GM18508 (cell line): ENCODE measurements around the gene CEP72.

Experiments used
- ATAC-seq: cut with Tn5 transposase; IDR thresholded peaks from one replicate; pipeline ENCODE4 v1.9.1; 2021; ENCODE audit warnings: moderate number of reproducible peaks; ENCODE audit not compliant: insufficient read depth, unreplicated experiment

The CEP72 gene

DNA sequence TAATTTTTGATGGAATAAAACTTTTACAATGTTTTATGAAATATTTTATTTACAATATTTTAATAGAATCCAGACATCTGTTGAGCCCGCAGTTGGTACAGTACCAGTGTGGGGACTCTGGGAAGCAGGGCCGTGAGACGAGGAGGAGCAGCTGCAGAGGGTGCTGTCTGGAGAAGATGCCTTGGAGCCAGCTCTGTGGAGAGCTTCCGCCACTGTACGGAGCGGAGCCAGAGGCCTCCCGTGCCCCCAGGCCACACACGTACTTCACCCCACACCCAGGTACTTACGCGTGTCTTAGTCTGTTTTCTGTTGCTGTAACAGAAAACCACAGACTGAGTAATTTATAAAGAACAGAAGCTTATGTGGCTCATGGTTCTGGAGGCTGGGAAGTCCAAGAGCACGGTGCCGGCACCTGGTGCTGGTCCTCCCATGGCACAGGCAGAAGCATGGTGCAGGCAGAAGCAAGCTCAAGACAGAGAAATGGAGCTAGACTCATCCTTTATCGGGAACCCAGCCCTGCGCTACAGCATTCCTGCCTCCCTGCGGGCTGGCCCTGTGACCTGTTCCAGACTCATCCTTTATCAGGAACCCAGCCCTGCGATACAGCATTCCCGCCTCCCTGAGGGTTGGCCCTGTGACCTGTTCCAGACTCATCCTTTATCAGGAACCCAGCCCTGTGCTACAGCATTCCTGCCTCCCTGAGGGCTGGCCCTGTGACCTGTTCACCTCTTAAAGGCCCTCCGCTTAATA, 23.3 kb downstream of the CEP72 start:
- ATAC-seq = no peak

DNA sequence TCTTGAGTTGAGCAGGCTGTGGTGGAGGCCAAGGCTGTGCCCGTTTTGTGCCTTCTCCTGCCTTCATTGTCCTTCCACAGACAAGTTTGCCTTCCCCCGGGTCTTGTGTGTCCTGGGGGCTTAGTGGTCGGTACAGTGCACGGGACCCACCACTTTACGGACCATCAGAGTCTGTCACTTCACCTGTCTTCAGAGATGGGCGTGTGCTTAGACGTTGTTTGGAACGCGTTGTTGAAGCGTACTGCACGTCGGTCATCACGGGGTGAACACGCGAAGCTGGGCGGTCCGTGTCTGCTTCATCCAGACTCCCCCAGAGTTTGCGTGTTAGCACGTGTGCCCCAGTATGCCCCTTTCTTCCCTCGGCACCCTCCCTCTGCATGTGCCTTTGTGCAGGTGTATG, 24.8 kb downstream of the CEP72 start:
- no peak for ATAC-seq

DNA sequence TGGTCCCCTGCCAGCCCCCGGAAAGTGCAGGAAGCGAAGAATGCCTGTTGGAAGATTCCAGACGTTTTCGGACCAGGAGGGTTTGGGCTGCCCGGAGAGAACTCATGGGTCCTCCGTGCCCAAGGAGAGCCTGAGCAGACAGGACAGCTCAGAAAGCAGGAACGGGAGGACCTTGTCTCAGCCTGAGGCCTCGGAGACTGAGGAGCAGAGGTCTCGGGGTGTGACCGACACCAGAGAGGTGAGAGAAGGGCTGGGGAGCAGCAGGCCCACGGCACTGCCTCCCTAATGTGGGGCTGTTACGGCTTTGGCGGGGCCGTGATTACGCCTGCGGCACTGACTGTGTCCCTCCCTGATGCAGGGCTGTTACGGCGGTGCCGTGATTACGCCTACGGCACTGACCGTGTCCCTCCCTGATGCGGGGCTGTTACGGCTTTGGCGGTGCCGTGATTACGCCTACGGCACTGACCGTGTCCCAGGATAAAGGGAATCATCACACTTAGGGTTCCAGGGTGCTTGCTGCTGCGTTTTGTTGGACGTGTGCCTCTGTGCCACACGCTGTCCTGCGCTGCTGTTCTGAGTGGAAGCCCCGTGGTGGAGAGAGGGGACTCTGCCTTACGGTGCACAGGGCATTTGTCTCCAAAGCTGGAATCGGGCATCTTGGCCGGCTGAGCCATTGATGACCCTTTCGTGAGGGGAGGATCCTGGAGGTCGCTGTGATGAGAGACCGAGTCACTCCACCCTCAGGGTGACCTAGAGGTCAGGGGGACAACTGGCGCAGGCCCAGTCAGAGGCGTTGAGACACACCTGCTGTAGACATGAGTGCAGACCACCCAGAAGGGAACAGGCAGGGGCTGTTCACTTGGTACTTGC, 25.7 kb downstream of the CEP72 start:
- ATAC-seq = no peak

GRCh38 chr5:638501-639252, 26.5 kb downstream of the CEP72 start:
- ATAC-seq = no peak

GRCh38 chr5:639253-639530, 27.1 kb downstream of the CEP72 start:
- no peak for ATAC-seq

DNA sequence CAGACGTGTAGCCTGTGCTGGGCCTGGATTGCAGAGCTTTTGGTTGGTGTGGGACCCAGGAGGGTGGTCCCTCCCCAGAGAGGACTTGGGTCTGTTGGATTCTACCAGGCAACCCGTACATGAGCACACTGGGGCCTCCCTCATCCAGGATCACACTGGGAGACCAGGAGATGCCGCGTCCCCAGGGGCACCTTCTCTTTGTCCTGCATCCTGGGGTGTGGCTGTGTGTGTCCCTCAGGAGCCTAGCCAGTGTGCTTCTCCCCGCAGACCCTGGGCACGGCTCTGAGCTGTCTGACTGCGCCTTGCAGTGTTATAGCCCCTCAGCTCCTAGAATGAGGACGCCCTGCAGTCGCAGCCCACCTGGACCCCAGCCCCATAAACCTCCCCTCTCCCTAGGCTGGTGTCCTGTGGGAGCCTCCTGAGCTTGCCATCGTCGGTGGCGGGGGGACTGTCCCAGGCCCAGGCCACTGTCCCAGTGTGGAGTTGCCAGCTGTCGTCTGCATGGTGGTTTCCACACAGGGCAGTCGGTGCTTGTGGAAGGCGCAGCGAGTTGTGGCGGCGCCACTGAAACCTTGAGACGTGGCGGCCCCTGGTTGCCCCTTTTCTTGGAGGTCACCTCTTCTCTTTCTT, 27.6 kb downstream of the CEP72 start:
- no peak for ATAC-seq

DNA sequence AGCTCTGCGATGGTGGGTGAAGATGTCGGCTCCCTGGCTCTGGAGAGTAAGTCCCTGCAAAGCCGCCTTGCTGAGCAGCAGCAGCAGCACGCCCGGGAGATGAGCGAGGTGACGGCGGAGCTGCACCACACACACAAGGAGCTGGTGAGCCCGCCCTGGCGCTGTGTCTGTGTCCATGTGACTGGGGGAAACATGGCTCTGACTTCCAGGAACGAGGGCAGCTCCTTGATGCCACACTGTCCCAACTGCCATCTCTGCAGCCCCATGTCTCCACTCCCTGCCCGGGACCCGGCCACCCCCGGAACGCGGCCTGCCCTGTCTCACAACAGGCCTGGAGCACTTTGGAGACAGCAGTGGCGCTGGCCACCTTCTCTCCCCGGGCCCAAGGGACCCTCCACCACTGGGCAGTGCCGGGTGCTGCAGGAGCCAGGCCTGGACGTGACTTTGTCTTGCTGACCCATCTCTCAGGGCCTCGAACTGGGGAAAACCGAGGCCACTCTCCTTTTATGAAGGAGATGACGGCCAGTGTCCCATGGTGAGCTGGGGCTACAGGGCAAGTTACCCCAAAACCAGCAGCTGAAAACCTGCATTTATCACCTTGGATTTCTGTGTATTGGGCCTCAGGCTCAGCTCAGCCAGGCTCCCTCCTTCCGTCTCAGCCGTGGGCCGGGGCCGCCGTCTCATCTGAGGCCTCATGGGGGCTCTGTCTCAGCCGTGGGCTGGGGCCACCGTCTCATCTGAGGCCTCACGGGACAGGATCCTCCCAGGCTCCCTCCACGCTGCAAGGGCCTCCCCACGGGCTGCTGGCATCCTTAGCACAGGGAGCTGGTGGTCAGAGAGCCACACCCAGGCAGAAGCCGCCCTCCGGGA, 28.6 kb downstream of the CEP72 start:
- ATAC-seq = no peak

DNA sequence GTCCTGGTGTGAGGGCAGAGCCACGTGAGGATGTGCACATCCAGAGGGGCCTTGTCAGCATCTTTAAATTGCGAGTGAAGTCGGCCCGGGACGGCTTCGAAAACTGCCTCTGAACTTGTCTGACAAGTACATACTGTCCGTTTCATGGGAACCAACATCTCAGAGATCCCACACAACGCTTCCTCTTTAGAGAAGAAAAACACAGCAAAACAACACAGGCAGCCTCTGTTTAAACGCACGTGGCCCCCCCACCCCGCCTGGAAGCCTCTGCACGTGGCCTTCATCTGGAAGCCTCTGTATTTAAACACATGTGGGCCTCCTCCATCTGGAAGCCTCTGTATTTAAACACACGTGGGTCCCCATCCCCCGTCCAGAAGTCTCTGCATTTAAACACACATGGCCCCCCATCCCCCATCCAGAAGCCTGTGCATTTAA, 29.2 kb downstream of the CEP72 start:
- no peak for ATAC-seq

- ATAC-seq = no peak
These were observed 30.3 kb downstream of the CEP72 start for GRCh38 chr5:642481-642880.

GRCh38 chr5:643351-643801, 31.2 kb downstream of the CEP72 start:
- no peak for ATAC-seq

DNA sequence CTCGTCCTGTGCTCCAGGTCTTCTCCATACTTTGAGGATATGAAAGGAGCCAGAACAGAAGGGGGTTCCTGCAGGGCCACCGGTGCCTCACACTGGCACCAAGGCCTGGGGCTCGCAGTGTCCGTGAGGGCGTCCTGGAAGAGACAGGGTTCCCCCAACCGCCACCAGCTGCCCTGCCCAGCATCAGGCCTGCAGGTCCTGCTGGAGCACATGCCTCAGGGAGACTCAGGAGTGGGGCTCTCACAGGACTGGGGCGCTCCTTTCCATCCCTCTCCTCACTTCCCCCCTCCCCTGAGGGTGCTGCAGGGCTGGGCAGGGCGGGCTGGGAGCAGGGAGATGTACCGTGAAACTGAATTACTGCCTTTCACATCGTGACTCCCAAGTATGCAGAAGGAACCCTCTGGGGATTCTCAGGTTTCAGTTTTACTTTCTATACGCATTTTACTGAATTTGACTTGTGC, 31.7 kb downstream of the CEP72 start:
- no peak for ATAC-seq

GRCh38 chr5:644509-644908, 32.4 kb downstream of the CEP72 start:
- ATAC-seq = no peak

DNA sequence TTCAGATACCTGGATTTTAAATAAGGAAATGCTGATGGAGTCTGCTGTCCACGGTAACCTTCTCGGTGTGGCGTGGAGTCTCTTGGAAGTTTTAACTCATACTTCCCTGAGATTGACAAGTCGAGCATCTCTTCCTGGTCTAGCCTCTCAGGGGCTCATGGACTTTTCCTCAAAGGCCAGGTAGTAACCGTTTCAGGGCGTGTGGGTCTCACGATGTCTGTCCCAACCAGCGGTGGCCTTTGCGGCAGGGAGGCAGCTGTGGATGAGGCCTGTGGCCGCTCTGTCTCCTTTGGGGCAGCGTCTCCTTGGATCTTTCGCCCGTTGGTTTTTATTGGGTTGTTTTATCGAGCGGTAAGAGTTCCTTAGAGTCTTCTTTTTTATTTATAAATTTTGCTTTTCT, 32.8 kb downstream of the CEP72 start:
- ATAC-seq = no peak

DNA sequence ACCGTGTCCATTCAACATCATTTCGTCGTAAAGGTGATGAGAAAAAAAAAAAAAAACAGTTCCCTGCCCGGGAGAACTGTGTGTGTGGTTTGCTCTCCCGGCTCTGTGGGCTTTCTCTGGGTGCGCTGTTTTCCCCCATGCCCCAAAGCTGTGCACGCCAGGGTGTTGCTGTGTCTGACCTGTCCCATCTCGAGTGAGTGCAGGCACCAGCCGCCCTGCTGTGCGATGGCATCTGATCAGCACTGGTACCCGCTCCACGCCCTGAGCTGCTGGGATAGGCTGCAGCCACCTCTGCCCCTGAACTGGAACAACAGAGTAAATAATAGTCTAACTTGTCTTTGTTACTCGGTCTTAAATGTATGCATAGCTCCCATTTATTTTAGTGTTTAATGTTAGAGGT, 33.3 kb downstream of the CEP72 start:
- no peak for ATAC-seq

DNA sequence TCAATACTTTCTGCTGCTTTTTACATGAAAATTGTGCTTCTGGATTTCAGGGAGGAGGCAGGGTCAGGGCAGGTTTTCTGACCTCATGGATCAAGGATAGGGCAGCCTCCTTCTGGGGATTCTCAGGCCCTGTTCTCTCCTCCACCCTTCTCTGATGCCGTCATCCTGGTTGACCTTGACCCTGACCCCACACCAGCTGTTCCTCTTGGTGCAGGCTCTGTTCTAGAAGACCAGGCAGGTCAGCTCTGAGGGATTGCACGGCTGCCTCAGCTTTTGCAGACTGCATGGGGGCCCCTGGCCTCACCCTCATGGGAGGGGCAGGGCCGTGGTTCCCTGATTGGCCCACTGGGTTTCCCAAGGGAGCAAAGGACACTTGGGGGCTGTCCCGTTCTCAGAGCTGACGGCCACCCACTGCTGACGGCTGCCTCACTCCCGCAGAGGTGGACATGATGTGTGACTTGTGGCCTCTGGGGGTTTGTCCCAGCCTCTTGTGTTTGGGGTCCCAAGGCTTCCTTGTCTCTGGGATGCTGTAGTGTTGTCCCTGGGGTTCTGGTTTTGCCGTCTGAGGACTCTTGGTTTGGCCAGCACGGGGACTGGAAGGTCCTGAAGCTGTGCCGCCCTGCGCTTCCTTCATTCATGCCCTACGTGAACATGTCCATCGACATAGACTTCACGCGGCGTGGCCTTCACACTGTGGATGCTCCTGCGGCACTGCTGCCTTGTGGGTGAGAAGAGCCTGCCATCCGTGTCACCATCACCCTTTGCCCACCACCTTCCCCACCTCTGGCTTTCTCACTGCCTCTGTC, 34.5 kb downstream of the CEP72 start:
- no peak for ATAC-seq

- no peak for ATAC-seq
These were observed 35.2 kb downstream of the CEP72 start for GRCh38 chr5:647311-647710.

DNA sequence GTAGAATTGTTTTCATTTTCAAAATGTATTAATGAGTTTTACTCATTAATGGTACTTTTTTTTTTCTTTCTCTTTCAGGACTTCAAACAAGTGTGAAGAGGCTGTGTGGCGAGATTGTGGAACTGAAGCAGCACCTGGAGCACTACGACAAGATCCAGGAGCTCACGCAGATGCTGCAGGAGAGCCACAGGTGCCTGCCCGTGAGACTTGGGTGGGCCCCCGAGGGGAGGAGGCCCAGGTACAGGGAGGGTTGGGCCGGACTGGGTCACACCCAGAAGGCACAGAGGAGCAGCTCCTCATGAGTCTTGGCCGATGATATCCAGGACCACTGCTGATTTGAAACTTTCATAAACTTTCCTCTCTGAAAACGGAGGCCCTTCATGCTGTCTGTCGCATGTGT, 35.6 kb downstream of the CEP72 start:
- ATAC-seq = no peak

- ATAC-seq = no peak
These were observed 39.3 kb downstream of the CEP72 start for GRCh38 chr5:651296-652022.
